MM.1S (cell line): ENCODE measurements around the gene ERVK3-1.

ENCODE experiments used
- DNase-seq: peaks from one replicate; pipeline ENCODE4 v3.0.0-alpha.2; 2015
- H2AFZ ChIP-seq: fragments of 300-600 bp; sonication (generic); 2 replicates; pipeline ENCODE4 v1.6.0; 2016; ENCODE audit warnings: antibody characterized with exemption, low read length
- H3F3A ChIP-seq: fragments of 300-600 bp; sonication (generic); 2 replicates; pipeline ENCODE4 v1.6.1; 2016; ENCODE audit warnings: mild to moderate bottlenecking, antibody characterized with exemption, low read length, moderate library complexity, mixed read lengths; ENCODE audit not compliant: insufficient read depth
- H3K27ac ChIP-seq: fragments of 300-600 bp; sonication (generic); 2 replicates; pipeline ENCODE4 v1.5.1; 2016; ENCODE audit warnings: mild to moderate bottlenecking, low read length
- H3K27me3 ChIP-seq: fragments of 300-600 bp; sonication (generic); replicated peaks from 2 replicates; pipeline ENCODE4 v1.6.0; 2016; ENCODE audit warnings: low read length; ENCODE audit not compliant: insufficient read depth
- H3K36me3 ChIP-seq: fragments of 300-600 bp; sonication (generic); replicated peaks from 2 replicates; pipeline ENCODE4 v1.6.1; 2016; ENCODE audit warnings: mild to moderate bottlenecking, low read length, mixed read lengths; ENCODE audit not compliant: insufficient read depth
- H3K4me1 ChIP-seq: fragments of 300-600 bp; sonication (generic); 2 replicates; pipeline ENCODE4 v1.6.1; 2016; ENCODE audit warnings: low read length, mixed read lengths
- H3K4me2 ChIP-seq: fragments of 300-600 bp; sonication (generic); 2 replicates; pipeline ENCODE4 v1.6.0; 2016; ENCODE audit warnings: low read depth, low read length
- H3K4me3 ChIP-seq: fragments of 300-600 bp; sonication (generic); 2 replicates; pipeline ENCODE4 v1.5.1; 2016; ENCODE audit warnings: low read length, mixed read lengths
- H3K79me2 ChIP-seq: fragments of 300-600 bp; sonication (generic); 2 replicates; pipeline ENCODE4 v1.6.1; 2016; ENCODE audit warnings: mixed run types, low read length, mixed read lengths
- H3K9ac ChIP-seq: fragments of 300-600 bp; sonication (generic); 2 replicates; pipeline ENCODE4 v1.6.1; 2016; ENCODE audit warnings: low read length, mixed read lengths
- H3K9me2 ChIP-seq: fragments of 300-600 bp; sonication (generic); replicated peaks from 2 replicates; pipeline ENCODE4 v1.6.1; 2016; ENCODE audit warnings: mild to moderate bottlenecking, low read length, mixed read lengths; ENCODE audit not compliant: insufficient read depth
- H3K9me3 ChIP-seq: fragments of 300-600 bp; sonication (generic); replicated peaks from 2 replicates; pipeline ENCODE4 v1.6.1; 2016; ENCODE audit warnings: mild to moderate bottlenecking, low read length, mixed read lengths; ENCODE audit not compliant: insufficient read depth
- H4K20me1 ChIP-seq: fragments of 300-600 bp; sonication (generic); 2 replicates; pipeline ENCODE4 v1.6.1; 2016; ENCODE audit warnings: mild to moderate bottlenecking, low read length, moderate library complexity, mixed read lengths; ENCODE audit not compliant: insufficient read depth
- EZH2 ChIP-seq: fragments of 300-600 bp; sonication (generic); optimal IDR thresholded peaks from 2 replicates; pipeline ENCODE3; 2017; ENCODE audit warnings: low read depth, mild to moderate bottlenecking, antibody characterized with exemption, low read length, mixed read lengths
- EZH2phosphoT487 ChIP-seq: fragments of 300-600 bp; sonication (generic); IDR thresholded peaks from 2 replicates; pipeline ENCODE4 v1.6.1; 2018; ENCODE audit warnings: antibody characterized with exemption, low read length
- TF ChIP-seq, protein P1 (sequence below): fragments of 300-600 bp; sonication (generic); IDR thresholded peaks from 2 replicates; pipeline ENCODE4 v1.5.1; 2016; ENCODE audit warnings: antibody characterized with exemption, low read length, mixed read lengths

Gene ERVK3-1

DNA sequence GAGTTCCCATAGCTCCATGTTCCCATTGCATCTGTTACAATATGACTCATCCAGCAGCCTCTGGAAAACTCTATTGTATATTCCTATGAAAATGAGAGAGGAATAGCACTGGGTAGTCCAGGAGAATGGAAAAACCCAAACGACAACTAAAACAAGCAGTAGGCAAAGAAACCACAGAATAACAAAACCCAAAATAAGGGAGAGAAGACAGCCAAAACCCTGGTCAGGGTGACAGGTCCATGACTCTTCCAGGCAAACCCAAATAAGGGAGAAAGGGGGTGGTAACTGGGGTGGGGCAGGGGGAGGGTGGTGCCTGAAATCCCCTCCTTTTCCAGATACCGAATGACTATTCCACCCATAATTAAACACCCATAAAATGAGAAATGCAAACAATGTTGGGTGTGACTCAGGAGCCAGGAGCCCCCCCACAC is 30.4 kb upstream of the ERVK3-1 start:
- Histone ChIP-seq H3F3A (0 out of 2 replicates have a peak, but pooled peaks cover 4% of the 10 kb centered on the region), H3K79me2 (no peaks in the 10 kb centered on the region), H4K20me1 (no peaks in the 10 kb centered on the region), H3K9ac (no peak overlapping the region), H2AFZ (no peak overlapping the region), H3K27ac (no peak overlapping the region), H3K27me3 (no peaks in the 10 kb centered on the region), H3K4me1 (no peaks in the 10 kb centered on the region), H3K4me2 (no peak overlapping the region), H3K9me3 (no peaks in the 10 kb centered on the region), H3K4me3 (no peak overlapping the region), H3K9me2 (no peaks in the 10 kb centered on the region), H3K36me3 (no peaks in the 10 kb centered on the region)
- TF ChIP-seq, protein P1, sequence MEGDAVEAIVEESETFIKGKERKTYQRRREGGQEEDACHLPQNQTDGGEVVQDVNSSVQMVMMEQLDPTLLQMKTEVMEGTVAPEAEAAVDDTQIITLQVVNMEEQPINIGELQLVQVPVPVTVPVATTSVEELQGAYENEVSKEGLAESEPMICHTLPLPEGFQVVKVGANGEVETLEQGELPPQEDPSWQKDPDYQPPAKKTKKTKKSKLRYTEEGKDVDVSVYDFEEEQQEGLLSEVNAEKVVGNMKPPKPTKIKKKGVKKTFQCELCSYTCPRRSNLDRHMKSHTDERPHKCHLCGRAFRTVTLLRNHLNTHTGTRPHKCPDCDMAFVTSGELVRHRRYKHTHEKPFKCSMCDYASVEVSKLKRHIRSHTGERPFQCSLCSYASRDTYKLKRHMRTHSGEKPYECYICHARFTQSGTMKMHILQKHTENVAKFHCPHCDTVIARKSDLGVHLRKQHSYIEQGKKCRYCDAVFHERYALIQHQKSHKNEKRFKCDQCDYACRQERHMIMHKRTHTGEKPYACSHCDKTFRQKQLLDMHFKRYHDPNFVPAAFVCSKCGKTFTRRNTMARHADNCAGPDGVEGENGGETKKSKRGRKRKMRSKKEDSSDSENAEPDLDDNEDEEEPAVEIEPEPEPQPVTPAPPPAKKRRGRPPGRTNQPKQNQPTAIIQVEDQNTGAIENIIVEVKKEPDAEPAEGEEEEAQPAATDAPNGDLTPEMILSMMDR = no peak
- no peak for TF ChIP-seq EZH2
- TF ChIP-seq EZH2phosphoT487 = no peak
- no peak for DNase-seq

DNA sequence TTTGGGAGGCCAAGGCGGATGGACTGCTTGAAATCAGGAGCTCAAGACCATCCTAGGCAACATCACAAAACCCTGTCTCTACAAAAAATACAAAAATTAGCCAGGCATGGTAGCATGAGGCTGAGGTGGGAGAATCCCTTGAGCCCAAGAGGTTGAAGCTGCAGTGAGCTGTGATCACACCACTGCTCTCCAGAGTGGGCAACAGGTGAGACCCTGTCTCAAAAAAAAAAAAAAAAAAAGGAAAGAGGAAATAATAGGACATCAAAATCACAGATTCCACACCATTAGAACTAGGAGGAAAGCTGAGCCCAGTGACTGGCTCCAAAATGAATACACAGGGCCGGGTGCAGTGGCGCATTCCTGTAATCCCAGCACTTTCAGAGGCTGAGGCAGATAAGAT is 29.6 kb upstream of the ERVK3-1 start:
- Histone ChIP-seq H3K79me2 (no peaks in the 10 kb centered on the region), H2AFZ (no peak overlapping the region), H3K9me2 (no peaks in the 10 kb centered on the region), H3K9ac (no peak overlapping the region), H3K4me3 (no peak overlapping the region), H3K36me3 (no peaks in the 10 kb centered on the region), H3K4me2 (no peak overlapping the region), H3K27ac (no peak overlapping the region), H4K20me1 (no peaks in the 10 kb centered on the region), H3K9me3 (no peaks in the 10 kb centered on the region), H3K4me1 (no peaks in the 10 kb centered on the region), H3K27me3 (no peaks in the 10 kb centered on the region), H3F3A (0 out of 2 replicates have a peak, but pooled peaks cover 4% of the 10 kb centered on the region)
- no peak for TF ChIP-seq EZH2
- TF ChIP-seq, protein P1 = no peak
- no peak for TF ChIP-seq EZH2phosphoT487
- no peak for DNase-seq

DNA sequence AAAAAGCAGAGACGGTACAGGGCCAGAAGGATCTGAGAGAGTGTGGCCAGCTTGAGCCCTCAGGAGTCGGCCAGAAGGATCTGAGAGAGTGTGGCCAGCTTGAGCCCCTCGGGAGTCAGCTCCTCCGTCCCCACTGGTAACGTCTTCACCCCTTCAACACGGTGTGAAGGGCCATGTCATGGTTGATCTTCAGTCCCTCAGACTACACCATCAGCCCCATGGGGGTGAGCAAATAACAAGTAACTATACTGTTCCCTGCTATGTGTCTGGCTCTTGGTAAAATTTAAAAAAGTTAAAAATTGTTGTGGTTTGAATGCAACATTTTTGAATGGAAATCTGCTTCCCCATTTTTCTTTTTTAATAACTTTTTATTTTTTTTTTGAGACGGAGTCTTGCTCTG is 28.0 kb upstream of the ERVK3-1 start:
- Histone ChIP-seq H3K27ac (no peak overlapping the region), H3K4me1 (no peaks in the 10 kb centered on the region), H3K36me3 (no peaks in the 10 kb centered on the region), H4K20me1 (no peaks in the 10 kb centered on the region), H3K27me3 (no peaks in the 10 kb centered on the region), H3K79me2 (no peaks in the 10 kb centered on the region), H3K9ac (no peak overlapping the region), H3K4me2 (no peak overlapping the region), H3K9me2 (no peaks in the 10 kb centered on the region), H2AFZ (no peak overlapping the region), H3F3A (0 out of 2 replicates have a peak, but pooled peaks cover 4% of the 10 kb centered on the region), H3K9me3 (no peaks in the 10 kb centered on the region), H3K4me3 (no peak overlapping the region)
- no peak for DNase-seq
- TF ChIP-seq EZH2phosphoT487 (no peak), EZH2 (no peak)
- TF ChIP-seq, protein P1 = no peak
